Astrocyte of the cerebellum (primary cell): Measurements from ENCODE around the gene NOM1.
A peak's percentile ranks its signal among the peaks of the same experiment; 100 is the strongest.

Experiments
- DNase-seq: peaks from one replicate; pipeline ENCODE4 v3.0.0-alpha.2; 2011; ENCODE audit warnings: low read depth
- H3K4me3 ChIP-seq: 2 replicates; pipeline ENCODE4 v1.5.1; 2011; ENCODE audit warnings: mild to moderate bottlenecking, low read depth, low read length, moderate library complexity
- in situ Hi-C: cut with HindIII; loops from 2 replicates; pipeline ENCODE4 v1.10.0; 2017; ENCODE audit warnings: low sequenced_read_pairs
- TF ChIP-seq, protein P1 (sequence below): IDR thresholded peaks from 2 replicates; pipeline ENCODE4 v1.5.1; 2012; ENCODE audit warnings: low read length, low read depth, moderate library complexity, mild to moderate bottlenecking; ENCODE audit errors: missing control alignments

Gene NOM1

DNA sequence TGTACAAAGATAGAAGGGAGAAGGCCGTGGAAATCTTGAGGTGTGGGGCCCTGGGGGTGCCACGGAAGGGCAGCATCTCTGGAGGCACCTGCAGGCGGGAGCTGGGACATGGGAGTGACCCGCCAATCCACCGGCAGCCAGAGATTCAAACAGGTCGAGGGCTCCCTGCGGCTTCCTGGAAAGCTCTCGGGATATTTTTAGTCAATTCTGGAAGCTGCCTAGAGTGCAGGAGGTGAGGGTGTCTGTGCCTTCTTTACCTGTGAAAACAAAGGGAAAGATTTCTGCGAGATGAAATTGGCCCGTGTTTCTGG is 44.4 kb downstream of the NOM1 start:
- in situ Hi-C loops, result no loop called here
- DNase-seq, result no peak
- TF ChIP-seq, protein P1, sequence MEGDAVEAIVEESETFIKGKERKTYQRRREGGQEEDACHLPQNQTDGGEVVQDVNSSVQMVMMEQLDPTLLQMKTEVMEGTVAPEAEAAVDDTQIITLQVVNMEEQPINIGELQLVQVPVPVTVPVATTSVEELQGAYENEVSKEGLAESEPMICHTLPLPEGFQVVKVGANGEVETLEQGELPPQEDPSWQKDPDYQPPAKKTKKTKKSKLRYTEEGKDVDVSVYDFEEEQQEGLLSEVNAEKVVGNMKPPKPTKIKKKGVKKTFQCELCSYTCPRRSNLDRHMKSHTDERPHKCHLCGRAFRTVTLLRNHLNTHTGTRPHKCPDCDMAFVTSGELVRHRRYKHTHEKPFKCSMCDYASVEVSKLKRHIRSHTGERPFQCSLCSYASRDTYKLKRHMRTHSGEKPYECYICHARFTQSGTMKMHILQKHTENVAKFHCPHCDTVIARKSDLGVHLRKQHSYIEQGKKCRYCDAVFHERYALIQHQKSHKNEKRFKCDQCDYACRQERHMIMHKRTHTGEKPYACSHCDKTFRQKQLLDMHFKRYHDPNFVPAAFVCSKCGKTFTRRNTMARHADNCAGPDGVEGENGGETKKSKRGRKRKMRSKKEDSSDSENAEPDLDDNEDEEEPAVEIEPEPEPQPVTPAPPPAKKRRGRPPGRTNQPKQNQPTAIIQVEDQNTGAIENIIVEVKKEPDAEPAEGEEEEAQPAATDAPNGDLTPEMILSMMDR, result no peak
- no peak overlapping the region for H3K4me3 ChIP-seq

DNA sequence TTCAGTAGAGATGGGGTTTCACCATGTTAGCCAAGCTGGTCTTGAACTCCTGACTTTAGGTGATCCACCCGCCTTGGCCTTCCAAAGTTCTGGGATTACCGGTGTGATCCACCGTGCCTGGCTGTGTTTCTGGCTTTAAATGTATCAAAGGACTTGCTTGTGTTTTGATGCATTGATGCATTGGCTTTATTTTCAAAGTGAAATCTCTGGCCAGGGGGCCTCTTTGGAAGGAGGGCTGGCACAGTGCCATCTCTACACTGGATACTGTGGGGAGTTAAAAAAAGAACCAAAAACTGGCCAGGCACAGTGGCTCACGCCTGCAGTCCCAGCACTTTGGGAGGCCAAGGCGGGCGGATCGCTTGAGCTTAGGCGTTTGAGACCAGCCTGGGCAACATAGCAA is 44.9 kb downstream of the NOM1 start:
- in situ Hi-C loops, result no loop called here
- DNase-seq, result no peak
- no peak overlapping the region for H3K4me3 ChIP-seq
- TF ChIP-seq, protein P1, result no peak

DNA sequence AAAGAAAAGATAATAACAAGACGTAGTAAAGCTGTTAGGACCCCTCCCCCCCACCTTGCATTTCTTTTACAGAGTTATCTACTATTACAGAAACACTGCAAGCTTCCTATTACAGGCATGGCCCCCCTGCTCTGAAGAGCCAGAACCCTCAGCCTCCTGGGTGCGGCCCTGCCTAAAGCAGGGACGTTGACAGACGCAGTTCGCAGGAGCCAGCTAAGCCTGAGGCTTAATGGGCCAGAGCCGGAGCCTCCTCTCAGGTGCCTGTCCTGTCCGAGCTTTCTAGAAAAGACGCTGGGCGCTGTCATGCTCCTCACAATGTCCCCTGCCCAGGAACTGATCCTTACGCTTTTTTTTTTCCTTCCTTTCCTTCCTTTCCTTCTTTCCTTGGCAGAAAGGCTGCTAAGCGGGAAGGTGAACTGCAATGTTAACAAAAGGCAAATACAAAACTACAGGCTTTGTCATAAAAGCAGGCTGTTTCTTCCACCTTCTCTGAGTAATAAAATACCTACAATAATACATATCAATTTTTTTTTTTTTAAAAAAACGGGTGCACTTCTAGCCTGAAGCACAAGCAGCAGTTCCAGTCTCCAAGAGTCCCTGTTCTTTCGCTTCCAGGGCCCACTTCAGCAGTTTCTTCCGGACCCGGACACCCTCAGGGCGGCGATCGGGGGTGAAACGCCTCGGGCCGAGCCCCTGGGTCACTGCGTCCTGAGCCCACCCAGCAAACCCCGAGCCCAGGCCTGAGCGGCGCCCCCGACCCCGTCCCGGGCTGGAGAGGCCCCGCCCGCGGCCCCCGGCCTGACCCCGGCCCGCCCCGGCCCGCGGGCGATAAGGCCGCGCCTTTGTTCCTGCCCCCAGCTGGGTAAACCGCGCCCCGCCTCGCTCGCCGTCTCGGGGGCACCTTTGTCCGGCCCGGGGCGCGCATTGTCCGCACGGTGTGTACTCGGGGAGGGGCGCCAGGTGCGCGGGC is 49.8 kb downstream of the NOM1 start:
- H3K4me3 ChIP-seq, result peak overlapping the region; percentile 9
- DNase-seq, result no peak
- TF ChIP-seq, protein P1, result no peak
- in situ Hi-C loops, result no loop called here

DNA sequence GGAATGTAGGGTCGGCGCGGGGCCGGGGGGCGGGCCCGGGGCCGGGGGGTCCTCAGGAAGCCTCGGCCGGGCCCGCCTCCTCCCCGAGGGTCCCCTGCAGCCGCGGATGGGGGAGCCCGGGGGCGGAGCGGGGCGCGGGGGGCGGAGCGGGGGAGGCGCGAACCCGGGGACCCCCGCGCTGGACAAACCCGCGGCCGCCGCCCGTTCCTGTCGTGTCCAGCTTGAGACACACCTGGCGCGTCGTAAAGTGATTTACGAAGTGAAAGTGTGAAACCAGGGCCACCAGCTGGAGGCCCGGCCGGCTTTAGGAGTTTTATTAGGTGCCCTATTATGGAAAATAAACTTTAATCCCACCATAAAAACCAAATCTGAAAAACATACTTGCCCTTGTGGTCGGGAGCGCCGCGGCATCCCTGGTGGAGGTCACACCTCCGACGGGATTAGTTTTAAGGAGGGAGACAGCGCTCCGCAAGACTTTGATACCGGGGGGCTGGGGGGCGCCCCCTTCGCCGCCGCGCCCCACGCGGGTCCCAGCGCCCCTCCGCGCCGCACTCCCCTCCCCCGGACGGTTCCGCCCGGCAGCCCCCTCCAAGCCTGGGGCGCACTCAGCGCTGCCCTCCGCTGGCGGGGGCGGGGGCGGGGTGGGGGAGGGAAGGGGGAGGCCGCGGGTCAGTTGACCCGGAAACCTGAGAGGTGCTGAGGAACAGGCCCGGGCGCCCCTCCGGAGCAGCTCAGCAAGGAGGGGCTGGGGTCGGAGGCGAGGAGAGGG is 50.6 kb downstream of the NOM1 start:
- in situ Hi-C loops, result no loop called here
- H3K4me3 ChIP-seq, result peak overlapping the region; percentile 9
- DNase-seq, result no peak

DNA sequence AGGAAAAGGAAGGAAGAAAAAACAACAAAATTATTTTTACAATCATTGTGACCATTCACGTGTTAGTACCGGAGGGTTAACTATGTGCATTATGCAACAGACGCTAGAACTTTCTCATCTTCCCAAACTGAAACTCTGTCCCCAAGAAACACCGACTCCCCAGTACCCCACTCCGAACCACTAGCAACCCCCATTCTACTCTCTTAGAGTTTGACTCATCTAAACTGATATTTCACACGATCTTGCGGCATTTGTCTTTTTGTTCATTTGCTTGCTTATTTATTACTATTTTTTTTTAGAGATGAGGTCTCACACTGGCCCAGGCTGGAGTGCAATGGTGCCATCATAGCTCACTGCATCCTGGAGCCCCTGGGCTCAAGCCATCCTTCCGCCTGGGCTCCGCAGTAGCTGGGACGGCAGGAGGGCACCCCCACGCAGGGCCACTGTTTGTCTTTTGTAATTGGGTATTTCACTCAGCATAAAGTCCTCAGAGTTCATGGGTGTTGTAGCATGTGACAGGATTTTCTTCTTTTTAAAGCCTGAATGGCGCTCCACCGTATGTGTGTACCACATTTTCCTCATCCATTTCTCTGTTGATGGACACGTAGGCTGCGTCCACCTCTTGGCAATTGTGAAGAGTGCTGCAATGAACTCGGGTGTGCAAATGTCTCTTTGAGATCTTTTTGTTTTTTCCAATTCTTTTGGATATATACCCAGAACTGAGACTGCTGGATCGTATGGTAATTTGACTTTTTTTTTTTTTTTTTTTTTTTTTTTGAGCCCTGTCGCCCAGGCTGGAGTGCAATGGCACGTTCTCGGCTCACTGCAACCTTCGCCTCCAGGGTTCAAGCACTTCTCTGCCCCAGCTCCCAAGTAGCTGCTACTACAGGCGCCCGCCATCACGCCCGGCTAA is 51.5 kb downstream of the NOM1 start:
- no peak for DNase-seq
- in situ Hi-C loops, result no loop called here
- no peak overlapping the region for H3K4me3 ChIP-seq
- TF ChIP-seq, protein P1, result no peak

More for the DNA sequence above, 50.6 kb downstream of the NOM1 start:
- TF ChIP-seq, protein P1, result no peak
